Measurements from ENCODE around the gene CAB39L. TPM values are rescaled to one million over a fixed set of nuclear protein-coding genes. Genes with fewer than 3 reads are reported as not detected.

Gene CAB39L
- total RNA-seq, 2 donors from 2014 or later = 6.1 to 14.5 TPM

- no peak for DNase-seq
- no peak for TF ChIP-seq CTCF (IDR thresholded peaks at IDR 0.05)
- Histone ChIP-seq H3K27ac (no peak overlapping the region), H3K9me3 (no peaks in the 10 kb centered on the region), H3K9ac (ENCODE audit: low read depth in 2 of 2, low read length in 2 of 2) (no peak overlapping the region), H3K4me1 (no peaks in the 10 kb centered on the region), H3K27me3 (no peaks in the 10 kb centered on the region), H3K4me3 (no peak overlapping the region), H3K36me3 (no peaks in the 10 kb centered on the region)
- intact Hi-C loops (cut with DNase I) = no loop called here
These were observed 39.7 kb downstream of the CAB39L start for GRCh38 chr13:49403996-49404702.

- no peak for TF ChIP-seq CTCF (IDR thresholded peaks at IDR 0.05)
- intact Hi-C loops (cut with DNase I) = no loop called here
- Histone ChIP-seq H3K9me3 (no peaks in the 10 kb centered on the region), H3K27me3 (no peaks in the 10 kb centered on the region), H3K9ac (ENCODE audit: low read depth in 2 of 2, low read length in 2 of 2) (peak overlapping the region in 1 of 2 donors; percentile 7), H3K27ac (peak overlapping the region; percentile 66), H3K4me3 (peak overlapping the region; percentile 12), H3K4me1 (no peaks in the 10 kb centered on the region), H3K36me3 (no peaks in the 10 kb centered on the region)
- DNase-seq = peak; percentile 44
These were observed 42.9 kb downstream of the CAB39L start for GRCh38 chr13:49400755-49401659.

GRCh38 chr13:49399801-49400472 lies 43.9 kb downstream of the CAB39L start:
- TF ChIP-seq CTCF (IDR thresholded peaks at IDR 0.05) = no peak
- no peak for DNase-seq
- no peak overlapping the region for H3K9ac ChIP-seq (ENCODE audit: low read depth in 2 of 2, low read length in 2 of 2)
- peak overlapping the region; percentile 1 for H3K27ac ChIP-seq
- no peaks in the 10 kb centered on the region for H3K27me3 ChIP-seq
- no peaks in the 10 kb centered on the region for H3K4me1 ChIP-seq
- peak overlapping the region; percentile 1 for H3K4me3 ChIP-seq
- intact Hi-C loops (cut with DNase I) = no loop called here
- no peaks in the 10 kb centered on the region for H3K36me3 ChIP-seq
- no peaks in the 10 kb centered on the region for H3K9me3 ChIP-seq

- no peak overlapping the region for H3K4me3 ChIP-seq
- H3K36me3 ChIP-seq = no peaks in the 10 kb centered on the region
- no peak overlapping the region for H3K9ac ChIP-seq (ENCODE audit: low read depth in 2 of 2, low read length in 2 of 2)
- H3K27me3 ChIP-seq = no peaks in the 10 kb centered on the region
- intact Hi-C loops (cut with DNase I) = no loop called here
- H3K27ac ChIP-seq = no peak overlapping the region
- TF ChIP-seq CTCF (IDR thresholded peaks at IDR 0.05) = no peak
- no peak for DNase-seq
- no peaks in the 10 kb centered on the region for H3K4me1 ChIP-seq
- no peaks in the 10 kb centered on the region for H3K9me3 ChIP-seq
These were observed 47.9 kb downstream of the CAB39L start for GRCh38 chr13:49395878-49396380.

- H3K27me3 ChIP-seq = no peaks in the 10 kb centered on the region
- no peaks in the 10 kb centered on the region for H3K9me3 ChIP-seq
- intact Hi-C loops (cut with DNase I) = no loop called here
- H3K4me3 ChIP-seq = no peak overlapping the region
- H3K4me1 ChIP-seq = no peaks in the 10 kb centered on the region
- no peaks in the 10 kb centered on the region for H3K36me3 ChIP-seq
- no peak for TF ChIP-seq CTCF (IDR thresholded peaks at IDR 0.05)
- H3K9ac ChIP-seq (ENCODE audit: low read depth in 2 of 2, low read length in 2 of 2) = no peak overlapping the region
- no peak for DNase-seq
- H3K27ac ChIP-seq = no peak overlapping the region
These were observed 48.4 kb downstream of the CAB39L start for GRCh38 chr13:49395451-49395865.
